OCI-LY1 (cell line): Measurements from ENCODE around the gene PRDM8.

Experiments
- CTCF ChIP-seq: fragments of 200-600 bp; sonication (generic), shearing (Covaris generic); IDR thresholded peaks from 2 replicates; pipeline ENCODE4 v1.5.1; 2017; ENCODE audit warnings: mild to moderate bottlenecking, antibody characterized with exemption, low read length, moderate library complexity, mixed read lengths
- EZH2 ChIP-seq: fragments of 200-600 bp; sonication (generic), shearing (Covaris generic); IDR thresholded peaks from 2 replicates; pipeline ENCODE4 v1.8.0; 2017; ENCODE audit warnings: borderline replicate concordance, mixed run types, mild to moderate bottlenecking, antibody characterized with exemption, low read length, moderate library complexity, mixed read lengths

GRCh38 chr4:80252953-80253352 lies 55.6 kb downstream of the PRDM8 start:
- TF ChIP-seq CTCF, result no peak
- no peak for TF ChIP-seq EZH2
